HepG2 (cell line): ENCODE data around the gene SOCS3. TPM values are rescaled to one million over a fixed set of nuclear protein-coding genes. Genes with fewer than 3 reads are reported as not detected.

ENCODE experiments used
- CBX1 ChIP-seq: IDR thresholded peaks from one replicate; pipeline ENCODE4 v1.6.1; 2016; ENCODE audit warnings: antibody characterized with exemption, low read depth
- KLF16 ChIP-seq, 2 experiments: sonication (generic) in 1 of 2; formaldehyde crosslinking in 1 of 2; IDR thresholded peaks; 2 replicates each; pipeline versions ENCODE4 v1.6.1 to v1.8.0; 2016 to 2023; ENCODE audit warnings: missing genetic modification reagents in 2 of 2, missing compliant biosample characterization in 1 of 2
- MTA1 ChIP-seq: sonication (generic); formaldehyde crosslinking; IDR thresholded peaks from 2 replicates; pipeline ENCODE4 v1.4.0; 2020; ENCODE audit warnings: missing genetic modification reagents, mild to moderate bottlenecking, borderline replicate concordance
- NFE2L1 ChIP-seq: sonication (generic); formaldehyde crosslinking; IDR thresholded peaks from 2 replicates; pipeline ENCODE4 v1.4.0; 2020; ENCODE audit warnings: missing genetic modification reagents, mild to moderate bottlenecking, borderline replicate concordance
- ZNF124 ChIP-seq: sonication (generic); formaldehyde crosslinking; IDR thresholded peaks from 2 replicates; pipeline ENCODE4 v1.4.0; 2020; ENCODE audit warnings: missing genetic modification reagents
- ZNF501 ChIP-seq: sonication (generic); formaldehyde crosslinking; IDR thresholded peaks from 2 replicates; pipeline ENCODE4 v1.5.1; 2020; ENCODE audit warnings: mild to moderate bottlenecking, moderate library complexity, missing genetic modification reagents
- ZNF567 ChIP-seq: sonication (generic); formaldehyde crosslinking; IDR thresholded peaks from 2 replicates; pipeline ENCODE4 v1.8.1; 2023; ENCODE audit warnings: mild to moderate bottlenecking, missing genetic modification reagents, borderline replicate concordance
- ZNF616 ChIP-seq: sonication (generic); formaldehyde crosslinking; IDR thresholded peaks from 2 replicates; pipeline ENCODE4 v1.5.0; 2020; ENCODE audit warnings: low read depth, mild to moderate bottlenecking, missing genetic modification reagents
- ZNF761 ChIP-seq: sonication (generic); formaldehyde crosslinking; conservative IDR thresholded peaks from 2 replicates; pipeline ENCODE4 v1.4.0; 2020; ENCODE audit warnings: mild to moderate bottlenecking, missing genetic modification reagents
- polyA plus RNA-seq, 8 experiments: library from polyadenylated mRNA; depleted of rRNA in 3 of 8; stranded (reverse) in 7 of 8; unstranded in 1 of 8; fragments of >200 nt; fragmentation: Illumina TruSeq in 4 of 8; extraction: Trizol in 4 of 8; gene quantifications; 2 replicates each; pipeline versions ENCODE4 v1.2.1 to v1.2.3, GENCODE V29; 2011 to 2016; ENCODE audit warnings: low read depth in 4 of 8, missing spikeins in 1 of 8, mixed read lengths in 1 of 8; ENCODE audit not compliant: insufficient read depth in 1 of 8
- total RNA-seq, 5 experiments: library from RNA; depleted of rRNA; stranded (reverse); fragments of >200 nt; fragmentation: Illumina TruSeq; extraction: Trizol; gene quantifications; 2 replicates each; pipeline ENCODE4 v1.2.3, GENCODE V29; 2016; ENCODE audit warnings: low read depth in 1 of 5
- TF ChIP-seq, protein P1 (sequence below): sonication (generic); formaldehyde crosslinking; IDR thresholded peaks from 2 replicates; pipeline ENCODE4 v1.4.0; 2020; ENCODE audit warnings: missing genetic modification reagents, borderline replicate concordance
- TF ChIP-seq, protein P2 (sequence below): sonication (generic); formaldehyde crosslinking; IDR thresholded peaks from 2 replicates; pipeline ENCODE4 v1.4.0; 2020; ENCODE audit warnings: missing genetic modification reagents
- TF ChIP-seq, protein P3 (sequence below): sonication (generic); formaldehyde crosslinking; IDR thresholded peaks from 2 replicates; pipeline ENCODE4 v1.8.1; 2022; ENCODE audit warnings: mild to moderate bottlenecking, missing genetic modification reagents
- TF ChIP-seq, protein P4 (sequence below): sonication (generic); formaldehyde crosslinking; IDR thresholded peaks from 2 replicates; pipeline ENCODE4 v1.5.0; 2020; ENCODE audit warnings: mild to moderate bottlenecking, missing genetic modification reagents, borderline replicate concordance
- TF ChIP-seq, protein P5 (sequence below): sonication (generic); formaldehyde crosslinking; IDR thresholded peaks from 2 replicates; pipeline ENCODE4 v1.5.0; 2020; ENCODE audit warnings: missing genetic modification reagents
- TF ChIP-seq, protein P6 (sequence below), 2 experiments: fragments of 450-650 bp in 1 of 2; sonication (generic) in 1 of 2; formaldehyde crosslinking; IDR thresholded peaks; 2 replicates each; pipeline versions ENCODE4 v1.5.0 to v1.8.0; 2020 to 2022; ENCODE audit warnings: mild to moderate bottlenecking in 1 of 2, missing genetic modification reagents in 1 of 2
- TF ChIP-seq, protein P7 (sequence below): IDR thresholded peaks from 2 replicates; pipeline ENCODE4 v1.6.1; 2016

SOCS3 gene
- total and polyA plus RNA-seq, 2 of the 13 experiments (the other 11 are each of a cell fraction or from before 2014, with no cell fraction given): 0.77 to 2.4 TPM

DNA sequence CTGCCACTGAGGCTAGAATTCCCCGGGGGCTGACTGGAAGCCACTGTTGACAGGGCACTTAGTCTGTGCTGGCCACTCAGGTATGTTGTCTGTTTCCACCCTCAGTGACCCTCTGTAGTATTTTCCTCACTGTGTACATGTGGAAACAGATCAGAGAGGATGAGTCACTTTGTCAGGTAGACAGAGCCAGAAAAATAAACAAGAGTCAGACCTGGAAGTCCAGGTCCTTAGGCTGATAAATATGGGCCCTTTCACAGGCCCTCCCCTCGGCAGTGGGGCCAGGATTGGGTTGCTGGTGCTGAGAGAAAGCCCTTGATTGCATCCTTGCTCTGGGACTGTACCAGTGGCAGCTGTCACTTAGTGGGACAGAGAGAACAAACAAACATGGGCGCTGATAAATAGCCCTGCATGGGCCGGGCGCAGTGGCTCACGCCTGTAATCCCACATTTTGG is 39.8 kb upstream of the SOCS3 start (continued):
- TF ChIP-seq, protein P1, sequence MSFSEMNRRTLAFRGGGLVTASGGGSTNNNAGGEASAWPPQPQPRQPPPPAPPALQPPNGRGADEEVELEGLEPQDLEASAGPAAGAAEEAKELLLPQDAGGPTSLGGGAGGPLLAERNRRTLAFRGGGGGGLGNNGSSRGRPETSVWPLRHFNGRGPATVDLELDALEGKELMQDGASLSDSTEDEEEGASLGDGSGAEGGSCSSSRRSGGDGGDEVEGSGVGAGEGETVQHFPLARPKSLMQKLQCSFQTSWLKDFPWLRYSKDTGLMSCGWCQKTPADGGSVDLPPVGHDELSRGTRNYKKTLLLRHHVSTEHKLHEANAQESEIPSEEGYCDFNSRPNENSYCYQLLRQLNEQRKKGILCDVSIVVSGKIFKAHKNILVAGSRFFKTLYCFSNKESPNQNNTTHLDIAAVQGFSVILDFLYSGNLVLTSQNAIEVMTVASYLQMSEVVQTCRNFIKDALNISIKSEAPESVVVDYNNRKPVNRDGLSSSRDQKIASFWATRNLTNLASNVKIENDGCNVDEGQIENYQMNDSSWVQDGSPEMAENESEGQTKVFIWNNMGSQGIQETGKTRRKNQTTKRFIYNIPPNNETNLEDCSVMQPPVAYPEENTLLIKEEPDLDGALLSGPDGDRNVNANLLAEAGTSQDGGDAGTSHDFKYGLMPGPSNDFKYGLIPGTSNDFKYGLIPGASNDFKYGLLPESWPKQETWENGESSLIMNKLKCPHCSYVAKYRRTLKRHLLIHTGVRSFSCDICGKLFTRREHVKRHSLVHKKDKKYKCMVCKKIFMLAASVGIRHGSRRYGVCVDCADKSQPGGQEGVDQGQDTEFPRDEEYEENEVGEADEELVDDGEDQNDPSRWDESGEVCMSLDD (CRISPR knock-in tag): no peak
- TF ChIP-seq KLF16 (CRISPR knock-in tag; IDR thresholded peaks at IDR 0.05): peak in 1 of 2 experiments; percentile 27; a peak in 1 of 4 replicates
- TF ChIP-seq, protein P2, sequence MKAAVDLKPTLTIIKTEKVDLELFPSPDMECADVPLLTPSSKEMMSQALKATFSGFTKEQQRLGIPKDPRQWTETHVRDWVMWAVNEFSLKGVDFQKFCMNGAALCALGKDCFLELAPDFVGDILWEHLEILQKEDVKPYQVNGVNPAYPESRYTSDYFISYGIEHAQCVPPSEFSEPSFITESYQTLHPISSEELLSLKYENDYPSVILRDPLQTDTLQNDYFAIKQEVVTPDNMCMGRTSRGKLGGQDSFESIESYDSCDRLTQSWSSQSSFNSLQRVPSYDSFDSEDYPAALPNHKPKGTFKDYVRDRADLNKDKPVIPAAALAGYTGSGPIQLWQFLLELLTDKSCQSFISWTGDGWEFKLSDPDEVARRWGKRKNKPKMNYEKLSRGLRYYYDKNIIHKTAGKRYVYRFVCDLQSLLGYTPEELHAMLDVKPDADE (CRISPR knock-in tag): no peak
- TF ChIP-seq ZNF501: peak; percentile 38
- TF ChIP-seq ZNF616 (CRISPR knock-in tag): no peak
- TF ChIP-seq ZNF567 (CRISPR knock-in tag): no peak
- TF ChIP-seq MTA1 (CRISPR knock-in tag): no peak
- TF ChIP-seq NFE2L1 (CRISPR knock-in tag): no peak
- TF ChIP-seq, protein P3, sequence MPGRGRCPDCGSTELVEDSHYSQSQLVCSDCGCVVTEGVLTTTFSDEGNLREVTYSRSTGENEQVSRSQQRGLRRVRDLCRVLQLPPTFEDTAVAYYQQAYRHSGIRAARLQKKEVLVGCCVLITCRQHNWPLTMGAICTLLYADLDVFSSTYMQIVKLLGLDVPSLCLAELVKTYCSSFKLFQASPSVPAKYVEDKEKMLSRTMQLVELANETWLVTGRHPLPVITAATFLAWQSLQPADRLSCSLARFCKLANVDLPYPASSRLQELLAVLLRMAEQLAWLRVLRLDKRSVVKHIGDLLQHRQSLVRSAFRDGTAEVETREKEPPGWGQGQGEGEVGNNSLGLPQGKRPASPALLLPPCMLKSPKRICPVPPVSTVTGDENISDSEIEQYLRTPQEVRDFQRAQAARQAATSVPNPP (CRISPR knock-in tag): no peak
- TF ChIP-seq, protein P4, sequence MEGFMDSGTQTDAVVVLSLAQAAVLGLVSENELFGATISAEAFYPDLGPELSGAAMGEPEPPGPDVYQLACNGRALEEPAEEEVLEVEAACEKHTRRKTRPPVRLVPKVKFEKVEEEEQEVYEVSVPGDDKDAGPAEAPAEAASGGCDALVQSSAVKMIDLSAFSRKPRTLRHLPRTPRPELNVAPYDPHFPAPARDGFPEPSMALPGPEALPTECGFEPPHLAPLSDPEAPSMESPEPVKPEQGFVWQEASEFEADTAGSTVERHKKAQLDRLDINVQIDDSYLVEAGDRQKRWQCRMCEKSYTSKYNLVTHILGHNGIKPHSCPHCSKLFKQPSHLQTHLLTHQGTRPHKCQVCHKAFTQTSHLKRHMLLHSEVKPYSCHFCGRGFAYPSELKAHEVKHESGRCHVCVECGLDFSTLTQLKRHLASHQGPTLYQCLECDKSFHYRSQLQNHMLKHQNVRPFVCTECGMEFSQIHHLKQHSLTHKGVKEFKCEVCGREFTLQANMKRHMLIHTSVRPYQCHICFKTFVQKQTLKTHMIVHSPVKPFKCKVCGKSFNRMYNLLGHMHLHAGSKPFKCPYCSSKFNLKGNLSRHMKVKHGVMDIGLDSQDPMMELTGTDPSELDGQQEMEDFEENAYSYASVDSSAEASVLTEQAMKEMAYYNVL (CRISPR knock-in tag): 0 out of 2 replicates have a peak, but pooled peaks have one; percentile 50
- TF ChIP-seq ZNF761 (CRISPR knock-in tag): no peak
- TF ChIP-seq ZNF124 (CRISPR knock-in tag): no peak
- TF ChIP-seq, protein P5, sequence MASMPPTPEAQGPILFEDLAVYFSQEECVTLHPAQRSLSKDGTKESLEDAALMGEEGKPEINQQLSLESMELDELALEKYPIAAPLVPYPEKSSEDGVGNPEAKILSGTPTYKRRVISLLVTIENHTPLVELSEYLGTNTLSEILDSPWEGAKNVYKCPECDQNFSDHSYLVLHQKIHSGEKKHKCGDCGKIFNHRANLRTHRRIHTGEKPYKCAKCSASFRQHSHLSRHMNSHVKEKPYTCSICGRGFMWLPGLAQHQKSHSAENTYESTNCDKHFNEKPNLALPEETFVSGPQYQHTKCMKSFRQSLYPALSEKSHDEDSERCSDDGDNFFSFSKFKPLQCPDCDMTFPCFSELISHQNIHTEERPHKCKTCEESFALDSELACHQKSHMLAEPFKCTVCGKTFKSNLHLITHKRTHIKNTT (CRISPR knock-in tag): no peak
- TF ChIP-seq, protein P6, sequence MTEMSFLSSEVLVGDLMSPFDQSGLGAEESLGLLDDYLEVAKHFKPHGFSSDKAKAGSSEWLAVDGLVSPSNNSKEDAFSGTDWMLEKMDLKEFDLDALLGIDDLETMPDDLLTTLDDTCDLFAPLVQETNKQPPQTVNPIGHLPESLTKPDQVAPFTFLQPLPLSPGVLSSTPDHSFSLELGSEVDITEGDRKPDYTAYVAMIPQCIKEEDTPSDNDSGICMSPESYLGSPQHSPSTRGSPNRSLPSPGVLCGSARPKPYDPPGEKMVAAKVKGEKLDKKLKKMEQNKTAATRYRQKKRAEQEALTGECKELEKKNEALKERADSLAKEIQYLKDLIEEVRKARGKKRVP (CRISPR knock-in tag; IDR thresholded peaks at IDR 0.05): peak in 1 of 2 experiments; percentile 56; a peak in 1 of 4 replicates
- TF ChIP-seq CBX1: no peak
- TF ChIP-seq, protein P7, sequence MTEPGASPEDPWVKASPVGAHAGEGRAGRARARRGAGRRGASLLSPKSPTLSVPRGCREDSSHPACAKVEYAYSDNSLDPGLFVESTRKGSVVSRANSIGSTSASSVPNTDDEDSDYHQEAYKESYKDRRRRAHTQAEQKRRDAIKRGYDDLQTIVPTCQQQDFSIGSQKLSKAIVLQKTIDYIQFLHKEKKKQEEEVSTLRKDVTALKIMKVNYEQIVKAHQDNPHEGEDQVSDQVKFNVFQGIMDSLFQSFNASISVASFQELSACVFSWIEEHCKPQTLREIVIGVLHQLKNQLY (CRISPR knock-in tag): peak; percentile 31; the same call in 1 of the 2 replicates
